ACC112 (cell line): Measurements from ENCODE around the gene AHRR.
"Not testable (repeated sequence)": the region's sequence is repeated elsewhere in the genome, so short reads cannot be mapped to it uniquely, and the experiment has no call there.

Source experiments
- H2AFZ ChIP-seq: fragments of 200-600 bp; sonication (generic); one replicate; pipeline ENCODE4 v1.6.0; 2017; ENCODE audit warnings: antibody characterized with exemption, low read length; ENCODE audit not compliant: unreplicated experiment
- H3K27ac ChIP-seq: fragments of 200-600 bp; sonication (generic); 2 replicates; pipeline ENCODE4 v1.5.1; 2014; ENCODE audit warnings: low read depth, mild to moderate bottlenecking, antibody characterized with exemption, low read length, moderate library complexity
- H3K27me3 ChIP-seq: fragments of 200-600 bp; sonication (generic); 2 replicates; pipeline ENCODE4 v1.6.1; 2014; ENCODE audit warnings: mild to moderate bottlenecking, antibody characterized with exemption, low read length, moderate library complexity, mixed read lengths; ENCODE audit not compliant: insufficient read depth
- H3K36me3 ChIP-seq: fragments of 200-600 bp; sonication (generic); 2 replicates; pipeline ENCODE4 v1.6.1; 2016; ENCODE audit warnings: mild to moderate bottlenecking, antibody characterized with exemption, low read length, moderate library complexity, mixed read lengths; ENCODE audit not compliant: insufficient read depth
- H3K4me1 ChIP-seq: fragments of 200-600 bp; sonication (generic); one replicate; pipeline ENCODE4 v1.6.1; 2016; ENCODE audit warnings: low read length, mixed read lengths; ENCODE audit not compliant: insufficient read depth, unreplicated experiment, control insufficient read depth
- H3K4me3 ChIP-seq: fragments of 200-600 bp; sonication (generic); 2 replicates; pipeline ENCODE4 v1.5.1; 2014; ENCODE audit warnings: mild to moderate bottlenecking, low read depth, low read length
- H3K79me2 ChIP-seq: fragments of 200-600 bp; sonication (generic); one replicate; pipeline ENCODE4 v1.6.0; 2016; ENCODE audit warnings: low read length; ENCODE audit not compliant: control insufficient read depth, unreplicated experiment, insufficient read depth

AHRR gene

DNA sequence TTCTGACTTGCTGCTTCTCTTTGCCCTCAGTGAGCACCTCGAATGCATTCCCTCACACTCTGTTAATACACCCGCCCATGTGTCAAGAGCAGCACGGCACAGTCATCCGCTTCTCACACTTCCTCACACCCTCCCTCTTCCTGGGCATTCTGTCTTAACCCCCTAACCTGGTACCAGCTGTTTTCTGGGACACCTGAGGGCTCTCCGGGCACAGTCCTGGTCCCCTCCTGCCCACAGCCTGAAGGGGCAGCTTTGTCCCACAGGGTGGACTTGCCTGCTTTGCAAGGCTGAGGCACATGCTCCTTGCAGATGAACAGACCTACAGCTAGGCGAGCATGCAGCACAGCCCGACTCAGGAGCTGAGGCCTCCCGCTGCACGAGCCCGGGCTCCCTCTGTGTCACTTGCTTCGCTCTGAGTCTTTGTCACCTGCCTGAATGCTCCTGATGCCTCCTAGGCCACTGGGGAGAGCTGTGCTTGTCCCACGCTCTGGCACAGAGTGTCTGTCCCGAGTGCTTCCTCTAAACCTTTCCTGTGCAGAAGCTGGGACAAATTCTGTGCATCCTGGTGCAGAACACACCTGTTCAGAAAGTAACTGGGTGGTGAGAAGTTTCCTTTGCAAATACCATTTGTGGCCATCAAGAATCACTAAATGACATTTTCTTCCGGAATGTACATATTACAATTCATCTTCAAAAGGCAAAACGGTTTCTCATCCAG lies 47.8 kb downstream of the AHRR start:
- no peak overlapping the region for H3K4me3 ChIP-seq
- H3K27ac ChIP-seq = peak overlapping the region; percentile 90
- no peak overlapping the region for H2AFZ ChIP-seq
- H3K4me1 ChIP-seq = peaks cover 50% of the 10 kb centered on the region
- peaks cover 19% of the 10 kb centered on the region for H3K36me3 ChIP-seq
- H3K27me3 ChIP-seq = no peaks in the 10 kb centered on the region
- no peaks in the 10 kb centered on the region for H3K79me2 ChIP-seq

- not testable (repeated sequence) for H2AFZ ChIP-seq, H3K27me3 ChIP-seq, H3K79me2 ChIP-seq, H3K4me3 ChIP-seq
- Histone ChIP-seq H3K36me3 (peaks cover 15% of the 10 kb centered on the region), H3K4me1 (peaks cover 55% of the 10 kb centered on the region), H3K27ac (peak overlapping the region; percentile 90; the same call in 1 of the 2 replicates)
Observed at GRCh38 chr5:369869-370236, 48.3 kb downstream of the AHRR start.

DNA sequence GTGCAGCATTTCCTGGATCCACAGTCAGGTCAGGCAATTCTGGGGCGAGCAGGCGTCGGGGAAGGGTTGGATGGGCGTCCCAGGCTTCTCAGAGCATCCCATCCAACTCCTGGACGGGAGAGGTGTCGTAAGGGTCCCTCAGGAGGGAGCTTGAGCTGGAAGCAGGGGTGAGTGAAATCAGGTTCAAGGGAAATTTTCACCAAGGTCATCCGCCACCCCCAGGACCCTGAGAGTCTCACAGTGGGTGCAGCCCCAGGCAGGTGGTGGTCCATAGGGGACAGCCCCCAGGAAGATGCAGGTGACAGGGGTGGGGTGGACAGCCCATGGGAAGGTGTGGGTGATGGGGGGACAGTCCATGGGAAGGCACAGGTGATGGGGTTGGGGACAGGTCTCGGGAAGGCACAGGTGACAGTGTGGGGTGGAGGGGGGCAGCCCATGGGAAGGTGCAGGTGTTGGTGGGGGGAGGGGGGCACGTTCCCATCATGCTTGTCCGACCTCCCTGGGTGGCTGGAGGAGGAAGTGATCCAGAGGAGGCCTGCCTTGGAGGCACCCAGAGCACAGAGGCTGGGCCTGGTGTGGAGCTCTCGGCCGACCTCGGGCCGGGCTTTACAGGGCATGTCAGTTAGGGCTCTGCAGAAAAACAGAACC lies 48.9 kb downstream of the AHRR start:
- peaks cover 10% of the 10 kb centered on the region for H3K36me3 ChIP-seq
- no peak overlapping the region; the same call in 1 of the 2 replicates for H3K27ac ChIP-seq
- no peak overlapping the region for H3K4me3 ChIP-seq
- no peaks in the 10 kb centered on the region for H3K79me2 ChIP-seq
- no peak overlapping the region for H2AFZ ChIP-seq
- H3K4me1 ChIP-seq = peaks cover 55% of the 10 kb centered on the region
- no peaks in the 10 kb centered on the region for H3K27me3 ChIP-seq

GRCh38 chr5:370959-371810 lies 49.7 kb downstream of the AHRR start:
- peaks cover 55% of the 10 kb centered on the region for H3K4me1 ChIP-seq
- H3K4me3 ChIP-seq = no peak overlapping the region

GRCh38 chr5:371811-372555 lies 50.5 kb downstream of the AHRR start:
- H3K27ac ChIP-seq = peak overlapping the region; percentile 87; the same call in 1 of the 2 replicates

More at GRCh38 chr5:370959-371810, 49.7 kb downstream of the AHRR start:
- no peak overlapping the region for H2AFZ ChIP-seq
- H3K36me3 ChIP-seq = 0 out of 2 replicates have a peak, but pooled peaks cover 4% of the 10 kb centered on the region
- H3K79me2 ChIP-seq = no peaks in the 10 kb centered on the region
- H3K27me3 ChIP-seq = no peaks in the 10 kb centered on the region
- H3K27ac ChIP-seq = peak overlapping the region; percentile 87; the same call in 1 of the 2 replicates

DNA sequence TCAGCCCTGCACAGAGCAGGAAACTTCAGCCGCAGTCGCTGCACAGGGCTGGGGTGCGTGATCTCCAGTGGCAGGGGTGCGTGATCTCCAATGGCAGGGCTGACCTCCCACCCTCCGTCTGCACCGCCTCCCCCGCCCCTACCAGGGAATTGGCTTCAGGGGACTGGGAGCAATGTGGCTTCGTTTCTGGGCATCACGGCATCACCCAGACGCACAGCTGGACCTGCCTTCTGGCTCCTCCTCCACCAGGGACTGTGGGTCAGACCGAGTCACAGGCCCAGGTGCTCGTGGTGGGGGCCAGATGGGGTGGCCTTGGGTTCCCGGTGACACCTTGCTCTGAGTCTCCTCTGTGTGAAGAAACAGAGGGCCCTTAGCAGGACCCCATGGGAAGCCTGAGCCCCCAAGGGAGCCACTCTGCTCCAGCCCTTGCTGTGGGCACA lies 51.1 kb downstream of the AHRR start:
- H3K79me2 ChIP-seq = no peaks in the 10 kb centered on the region
- peak overlapping the region; percentile 87 for H3K27ac ChIP-seq
- H3K36me3 ChIP-seq = no peaks in the 10 kb centered on the region
- H2AFZ ChIP-seq = no peak overlapping the region
- no peaks in the 10 kb centered on the region for H3K27me3 ChIP-seq
- peaks cover 55% of the 10 kb centered on the region for H3K4me1 ChIP-seq
- H3K4me3 ChIP-seq = no peak overlapping the region

More at GRCh38 chr5:371811-372555, 50.5 kb downstream of the AHRR start:
- Histone ChIP-seq H2AFZ (no peak overlapping the region), H3K79me2 (no peaks in the 10 kb centered on the region), H3K4me3 (no peak overlapping the region), H3K36me3 (no peaks in the 10 kb centered on the region), H3K4me1 (peaks cover 55% of the 10 kb centered on the region), H3K27me3 (no peaks in the 10 kb centered on the region)

DNA sequence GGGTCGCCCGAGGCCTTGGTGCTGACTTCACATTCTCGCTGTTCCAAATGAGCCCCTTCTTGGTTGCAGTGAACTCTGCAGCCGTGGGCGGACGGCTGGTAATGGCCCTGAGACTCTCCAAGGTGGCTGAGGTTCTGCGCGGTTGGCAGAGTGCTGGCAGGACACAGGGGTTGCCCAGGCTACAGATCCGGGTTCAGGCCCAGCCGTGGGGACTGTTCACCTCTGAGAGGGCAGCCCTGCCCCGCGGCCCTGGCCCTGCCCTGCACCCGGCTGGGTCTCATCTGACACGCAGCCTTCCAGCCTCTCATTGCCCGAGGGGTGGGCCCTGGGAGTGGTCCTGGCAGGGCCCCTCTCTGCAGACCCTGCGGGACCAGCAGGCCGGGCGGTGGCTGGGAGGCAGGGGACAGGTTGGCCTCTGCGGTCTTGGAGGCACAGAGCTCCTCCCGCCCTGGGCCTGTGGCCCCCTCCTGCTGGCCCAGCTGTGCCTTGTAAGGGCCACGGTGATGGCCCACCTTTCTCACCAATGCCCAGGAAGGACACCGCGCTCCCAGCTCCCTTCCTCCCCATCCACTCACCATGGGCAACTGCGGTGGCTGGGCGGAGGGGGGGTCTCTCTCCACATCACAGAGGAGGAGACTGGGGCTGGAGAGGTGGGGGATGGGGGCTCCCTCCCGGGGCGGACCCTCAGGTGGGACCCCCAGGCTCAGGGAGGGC lies 51.6 kb downstream of the AHRR start:
- peak overlapping the region; percentile 87 for H3K27ac ChIP-seq
- H3K4me3 ChIP-seq = peak overlapping the region; percentile 58
- H3K79me2 ChIP-seq = no peaks in the 10 kb centered on the region
- no peaks in the 10 kb centered on the region for H3K27me3 ChIP-seq
- no peaks in the 10 kb centered on the region for H3K36me3 ChIP-seq
- peak overlapping the region; percentile 44 for H2AFZ ChIP-seq
- peaks cover 55% of the 10 kb centered on the region for H3K4me1 ChIP-seq

GRCh38 chr5:373710-374602 lies 52.4 kb downstream of the AHRR start:
- Histone ChIP-seq H3K27me3 (no peaks in the 10 kb centered on the region), H3K79me2 (no peaks in the 10 kb centered on the region), H3K36me3 (peaks cover 4% of the 10 kb centered on the region; the same call in 1 of the 2 replicates), H3K4me3 (peak overlapping the region; percentile 70), H3K4me1 (peaks cover 55% of the 10 kb centered on the region), H2AFZ (peak overlapping the region; percentile 44), H3K27ac (peak overlapping the region; percentile 87)
